Activated B cell treated with CpG ODN at 0.5 μM for 24 hours (primary cell): ENCODE data around the gene SAP30BP. TPM values are rescaled to one million over a fixed set of nuclear protein-coding genes. Genes with fewer than 3 reads are reported as not detected.

ENCODE experiments used
- ATAC-seq: fragments of 200-7000 bp; cut with Tn5 transposase; one replicate; pipeline ENCODE4 v1.10.0; 2021; ENCODE audit warnings: low read depth, mild to moderate bottlenecking, moderate library complexity
- CTCF ChIA-PET: fragments of 350-600 bp; sonication (Branson Sonifier 250); formaldehyde crosslinking; loops from one replicate; lab custom pipeline; 2021; ENCODE audit warnings: antibody characterized with exemption; lab: Charles Lee
- POLR2A ChIA-PET: fragments of 350-600 bp; sonication (Branson Sonifier 250); formaldehyde crosslinking; loops from one replicate; lab custom pipeline; 2021; ENCODE audit warnings: antibody characterized with exemption; lab: Charles Lee
- DNase-seq: peaks from one replicate; pipeline ENCODE4 v3.0.0; 2022
- H3K27ac Mint-ChIP-seq: one replicate; pipeline ENCODE4 v1.8.0; 2020; ENCODE audit warnings: mixed read lengths
- H3K27me3 Mint-ChIP-seq: one replicate; pipeline ENCODE4 v1.8.0; 2021; ENCODE audit warnings: mixed read lengths
- H3K36me3 Mint-ChIP-seq: one replicate; pipeline ENCODE4 v1.8.0; 2021; ENCODE audit warnings: low read depth, mixed read lengths
- H3K4me1 Mint-ChIP-seq: one replicate; pipeline ENCODE4 v1.8.0; 2021; ENCODE audit warnings: mixed read lengths
- H3K4me3 Mint-ChIP-seq: one replicate; pipeline ENCODE4 v1.8.0; 2020; ENCODE audit warnings: mild to moderate bottlenecking, mixed read lengths
- H3K9me3 Mint-ChIP-seq: one replicate; pipeline ENCODE4 v1.8.0; 2020; ENCODE audit warnings: mixed read lengths
- CTCF ChIP-seq: fragments of 200-600 bp; IDR thresholded peaks from one replicate; pipeline ENCODE4 v1.8.0; 2022; ENCODE audit warnings: antibody characterized with exemption, mild to moderate bottlenecking
- intact Hi-C: fragments of 100-400 bp; cut with micrococcal nuclease; formaldehyde crosslinking; loops from one replicate; pipeline ENCODE4 v1.15.1; 2024
- total RNA-seq: library from RNA; stranded (reverse); gene quantifications from 2 replicates; pipeline ENCODE4 v1.2.3, GENCODE V29; 2022

The SAP30BP gene
- total RNA-seq, 1 donor from 2014 or later, result 184 TPM

- peaks cover 86% of the 10 kb centered on the region for H3K36me3 Mint-ChIP-seq
- intact Hi-C loops, result no loop called here
Measured at GRCh38 chr17:75704963-75705875, 38.1 kb downstream of the SAP30BP start.

GRCh38 chr17:75706042-75706728 lies 39.0 kb downstream of the SAP30BP start:
- Mint-ChIP-seq H3K4me1 (no peaks in the 10 kb centered on the region), H3K27ac (no peak overlapping the region), H3K27me3 (no peaks in the 10 kb centered on the region), H3K4me3 (no peak overlapping the region), H3K9me3 (no peaks in the 10 kb centered on the region), H3K36me3 (peaks cover 76% of the 10 kb centered on the region)
- ATAC-seq, result no peak
- no peak for DNase-seq
- intact Hi-C loops, result no loop called here
- CTCF ChIA-PET, result no interaction called here
- no peak for TF ChIP-seq CTCF
- POLR2A ChIA-PET, result no interaction called here

More at GRCh38 chr17:75704963-75705875, 38.1 kb downstream of the SAP30BP start:
- no peaks in the 10 kb centered on the region for H3K4me1 Mint-ChIP-seq
- CTCF ChIA-PET, result no interaction called here
- ATAC-seq (no peak), DNase-seq (no peak)
- POLR2A ChIA-PET, result no interaction called here
- no peak for TF ChIP-seq CTCF
- no peaks in the 10 kb centered on the region for H3K27me3 Mint-ChIP-seq
- no peak overlapping the region for H3K4me3 Mint-ChIP-seq
- H3K27ac Mint-ChIP-seq, result no peak overlapping the region
- H3K9me3 Mint-ChIP-seq, result no peaks in the 10 kb centered on the region

GRCh38 chr17:75707079-75707571 lies 40.0 kb downstream of the SAP30BP start:
- no peak for TF ChIP-seq CTCF
- ATAC-seq (no peak), DNase-seq (no peak)
- H3K4me3 Mint-ChIP-seq, result no peak overlapping the region
- peaks cover 67% of the 10 kb centered on the region for H3K36me3 Mint-ChIP-seq
- intact Hi-C loops, result no loop called here
- H3K9me3 Mint-ChIP-seq, result no peaks in the 10 kb centered on the region
- no peaks in the 10 kb centered on the region for H3K27me3 Mint-ChIP-seq
- ChIA-PET POLR2A (no interaction called here), CTCF (interaction anchor here (0.7 kb wide), 1 partner anchor 74 kb away, joined by 3 read pairs; the partner anchor contains the start of gene SMIM5)
- H3K4me1 Mint-ChIP-seq, result no peaks in the 10 kb centered on the region
- H3K27ac Mint-ChIP-seq, result peak overlapping the region; percentile 50

GRCh38 chr17:75712446-75712845 lies 45.3 kb downstream of the SAP30BP start:
- Mint-ChIP-seq H3K27me3 (peaks cover 3% of the 10 kb centered on the region), H3K4me3 (no peak overlapping the region), H3K27ac (no peak overlapping the region), H3K4me1 (no peaks in the 10 kb centered on the region), H3K36me3 (peaks cover 14% of the 10 kb centered on the region), H3K9me3 (no peaks in the 10 kb centered on the region)
- no peak for DNase-seq
- no peak for TF ChIP-seq CTCF
- CTCF ChIA-PET, result no interaction called here
- no peak for ATAC-seq
- POLR2A ChIA-PET, result no interaction called here
- intact Hi-C loops, result no loop called here

- DNase-seq (no peak), ATAC-seq (no peak)
- Mint-ChIP-seq H3K36me3 (no peaks in the 10 kb centered on the region), H3K27ac (no peak overlapping the region), H3K4me1 (peaks cover 4% of the 10 kb centered on the region), H3K9me3 (no peaks in the 10 kb centered on the region), H3K27me3 (peaks cover 10% of the 10 kb centered on the region), H3K4me3 (no peak overlapping the region)
- no peak for TF ChIP-seq CTCF
- CTCF ChIA-PET, result no interaction called here
- POLR2A ChIA-PET, result no interaction called here
- intact Hi-C loops, result no loop called here
Measured at GRCh38 chr17:75719732-75720131, 52.6 kb downstream of the SAP30BP start.
